ENCODE measurements around the gene ZNF576. TPM values are rescaled to one million over a fixed set of nuclear protein-coding genes. Genes with fewer than 3 reads are reported as not detected.

ZNF576 gene
- total and polyA plus RNA-seq, 2 of the 4 experiments (the other 2 are of a cell fraction) = 13.8 to 19.5 TPM

- Histone ChIP-seq H3K9me3 (ENCODE audit: control insufficient read depth, insufficient read depth, low read length) (no peaks in the 10 kb centered on the region), H2AK5ac (ENCODE audit: low read depth, low read length) (no peak overlapping the region), H2AK9ac (replicated peaks; ENCODE audit: low read depth, low read length, poor library complexity) (no peak overlapping the region), H4K5ac (ENCODE audit: low read depth, low read length) (no peak overlapping the region), H2BK20ac (ENCODE audit: low read depth, low read length) (no peak overlapping the region), H2BK5ac (ENCODE audit: low read depth, low read length, poor library complexity, severe bottlenecking) (no peak overlapping the region), H2BK15ac (ENCODE audit: low read depth, low read length) (no peak overlapping the region), H3K18ac (ENCODE audit: low read depth, low read length) (no peak overlapping the region), H2BK120ac (ENCODE audit: low read depth, low read length) (no peak overlapping the region), H4K91ac (ENCODE audit: insufficient read depth, low read depth, low read length) (no peak overlapping the region), H3K36me3 (ENCODE audit: control insufficient read depth, insufficient read depth, low read length) (no peaks in the 10 kb centered on the region), H3K9me1 (ENCODE audit: insufficient read depth, low read length) (no peaks in the 10 kb centered on the region), H3K27me3 (ENCODE audit: control insufficient read depth, insufficient read depth, low read length) (peaks cover 5% of the 10 kb centered on the region; the same call in 1 of the 2 replicates), H3K14ac (replicated peaks; ENCODE audit: low read depth, low read length) (no peak overlapping the region), H3K23ac (ENCODE audit: low read depth, low read length) (no peak overlapping the region), H4K8ac (ENCODE audit: low read depth in 2 of 2, low read length in 2 of 2) (no peak overlapping the region), H3K27ac (ENCODE audit: insufficient read depth, low read length) (no peak overlapping the region), H3K4ac (ENCODE audit: low read depth, low read length) (no peak overlapping the region), H3K4me3 (ENCODE audit: insufficient read depth, low read depth, low read length) (no peak overlapping the region), H3K56ac (ENCODE audit: extremely low read depth, insufficient read depth, low read length) (no peak overlapping the region), H3K79me1 (ENCODE audit: low read depth in 1 of 2, low read length in 2 of 2) (no peaks in the 10 kb centered on the region), H2AFZ (replicated peaks; ENCODE audit: low read length, poor library complexity) (no peak overlapping the region), H3K4me1 (ENCODE audit: control insufficient read depth, insufficient read depth, low read length) (peaks cover 5% of the 10 kb centered on the region; the same call in 1 of the 2 replicates), H3K4me2 (ENCODE audit: low read depth, low read length) (no peak overlapping the region), H4K20me1 (ENCODE audit: insufficient read depth, low read length) (no peaks in the 10 kb centered on the region), H3K9ac (ENCODE audit: low read depth, low read length) (no peak overlapping the region)
- ChIA-PET CTCF (no interaction called here), POLR2A (ENCODE audit: unreplicated experiment) (no interaction called here)
- no peak for DNase-seq
- WGBS, 2 experiments (ENCODE audit: extremely low coverage in 2 of 2, insufficient read length in 1 of 2) = 80% methylated on average over 1 of the region's 5 CpGs; no CpG with 5 or more reads in 1 of the 2 experiments
- no TSS peak for BruUV-seq (replicated peaks)
- intact Hi-C loops (cut with micrococcal nuclease) (no loop called here), dilution Hi-C loops (cut with HindIII; ENCODE audit: low sequenced_read_pairs, unreplicated experiment) (no loop called here), in situ Hi-C loops (cut with MboI; ENCODE audit: low sequenced_read_pairs) (no loop called here)
- no peak for ATAC-seq (ENCODE audit: low read depth)
- no peak for TF ChIP-seq RCOR1 (IDR thresholded peaks at IDR 0.05; ENCODE audit: insufficient replicate concordance, low read length)
- no peak for TF ChIP-seq RAD21 (IDR thresholded peaks at IDR 0.05; ENCODE audit: low read length)
- no peak for TF ChIP-seq NFE2L2 (IDR thresholded peaks at IDR 0.05; ENCODE audit: low read depth, low read length)
- TF ChIP-seq MXI1 (IDR thresholded peaks at IDR 0.05; ENCODE audit: borderline replicate concordance, low read depth, low read length) = no peak
- TF ChIP-seq CHD1 (IDR thresholded peaks at IDR 0.05; ENCODE audit: low read depth, low read length) = no peak
- TF ChIP-seq, protein P1, sequence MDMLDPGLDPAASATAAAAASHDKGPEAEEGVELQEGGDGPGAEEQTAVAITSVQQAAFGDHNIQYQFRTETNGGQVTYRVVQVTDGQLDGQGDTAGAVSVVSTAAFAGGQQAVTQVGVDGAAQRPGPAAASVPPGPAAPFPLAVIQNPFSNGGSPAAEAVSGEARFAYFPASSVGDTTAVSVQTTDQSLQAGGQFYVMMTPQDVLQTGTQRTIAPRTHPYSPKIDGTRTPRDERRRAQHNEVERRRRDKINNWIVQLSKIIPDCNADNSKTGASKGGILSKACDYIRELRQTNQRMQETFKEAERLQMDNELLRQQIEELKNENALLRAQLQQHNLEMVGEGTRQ (IDR thresholded peaks at IDR 0.05; ENCODE audit: low read depth, low read length) = no peak
- TF ChIP-seq MAFK (IDR thresholded peaks at IDR 0.05; ENCODE audit: low read depth, low read length) = no peak
- TF ChIP-seq MAZ (IDR thresholded peaks at IDR 0.05; ENCODE audit: borderline replicate concordance, low read depth, low read length) = no peak
These were observed 35.1 kb downstream of the ZNF576 start for GRCh38 chr19:43631491-43631890.

Data from IMR-90 (cell line).